ENCODE results near the gene CAP2.

CAP2 gene

DNA sequence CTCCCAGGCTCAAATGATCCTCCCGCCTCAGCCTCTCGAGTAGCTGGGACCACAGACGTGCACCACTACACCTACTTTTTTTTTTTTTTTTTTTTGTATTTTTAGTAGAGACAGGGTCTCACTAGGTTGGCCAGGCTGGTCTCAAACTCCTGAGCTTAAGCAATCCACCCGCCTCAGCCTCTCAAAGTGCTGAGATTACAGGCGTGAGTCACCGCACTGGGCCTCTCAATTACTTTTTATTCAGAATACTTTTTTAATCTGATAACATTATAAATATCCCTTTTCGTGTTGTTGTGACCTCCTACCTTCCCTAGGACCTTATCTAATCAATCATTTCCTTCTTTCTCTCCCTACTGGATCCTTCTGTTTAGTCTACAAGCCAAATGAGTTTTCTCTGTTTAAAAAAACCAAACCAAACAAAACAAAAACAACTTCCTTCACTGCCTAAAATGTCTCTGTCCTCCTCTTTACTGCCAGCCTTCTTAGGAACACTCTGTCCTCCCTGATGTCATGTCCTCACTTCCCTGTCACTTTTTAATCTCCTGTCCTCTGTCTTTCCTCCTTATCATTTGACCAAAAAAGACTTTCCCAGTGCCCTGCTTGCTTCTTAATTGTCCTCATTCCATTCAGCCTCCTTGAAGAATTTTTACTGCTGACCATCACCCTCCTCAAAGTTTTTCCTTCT, 85.0 kb downstream of the CAP2 start:
- DNase-seq, result no peak

DNA sequence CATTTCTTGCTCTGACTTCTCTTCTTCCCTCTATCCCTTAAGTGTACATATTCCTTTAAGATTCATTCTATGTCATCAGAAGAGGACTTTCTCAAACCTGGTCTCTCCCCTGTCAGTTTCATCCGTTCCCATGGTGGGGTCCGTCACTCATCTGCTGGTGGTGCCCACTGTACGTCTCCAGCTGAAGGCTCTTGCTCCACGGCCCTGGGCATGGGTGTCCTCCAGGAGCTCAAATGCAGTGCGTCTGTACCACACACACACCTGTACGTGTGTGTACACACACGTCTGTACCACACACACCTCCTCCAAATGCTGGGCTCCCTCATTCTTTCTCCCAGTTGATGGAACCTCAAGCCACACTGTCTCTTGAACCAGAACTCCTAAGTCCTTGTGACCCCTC, 85.6 kb downstream of the CAP2 start:
- no peak for DNase-seq

DNA sequence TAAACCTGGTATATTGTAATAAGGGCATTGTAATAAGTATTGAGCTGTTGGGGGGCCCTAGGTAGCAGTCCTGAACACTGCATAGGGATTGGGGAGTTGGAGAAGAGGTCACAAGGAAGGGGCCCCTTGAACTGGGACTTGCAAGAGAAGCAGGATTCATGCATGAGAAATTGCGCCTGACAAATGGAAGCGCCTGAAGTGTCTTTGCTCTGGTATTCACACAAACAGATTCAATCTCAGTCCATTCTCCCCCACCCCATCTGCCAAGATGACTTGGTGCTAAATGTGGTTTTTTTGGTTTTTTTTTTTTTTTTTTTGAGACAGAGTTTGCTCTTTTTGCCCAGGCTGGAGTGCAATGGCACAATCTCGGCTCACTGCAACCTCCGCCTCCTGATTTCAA, 87.1 kb downstream of the CAP2 start:
- no peak for DNase-seq

DNA sequence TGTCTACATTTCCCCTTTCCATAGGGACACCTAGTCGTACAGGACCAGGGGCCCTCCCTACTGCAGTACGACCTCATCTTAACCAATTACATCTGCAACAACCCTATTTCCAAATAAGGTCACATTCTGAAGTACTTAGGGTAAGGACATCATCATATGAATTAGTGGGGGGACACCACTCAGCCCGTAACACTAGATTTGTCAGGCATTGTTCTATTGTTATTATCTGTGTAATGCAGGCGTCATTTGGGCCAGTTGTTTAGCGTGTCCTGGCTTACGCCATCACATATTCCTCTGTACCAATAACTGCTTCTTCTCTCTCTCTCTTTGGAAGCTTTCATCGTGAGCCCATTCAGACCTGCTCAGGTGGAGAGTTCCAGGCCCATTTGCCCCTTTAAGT, 89.3 kb downstream of the CAP2 start:
- DNase-seq, result no peak

DNA sequence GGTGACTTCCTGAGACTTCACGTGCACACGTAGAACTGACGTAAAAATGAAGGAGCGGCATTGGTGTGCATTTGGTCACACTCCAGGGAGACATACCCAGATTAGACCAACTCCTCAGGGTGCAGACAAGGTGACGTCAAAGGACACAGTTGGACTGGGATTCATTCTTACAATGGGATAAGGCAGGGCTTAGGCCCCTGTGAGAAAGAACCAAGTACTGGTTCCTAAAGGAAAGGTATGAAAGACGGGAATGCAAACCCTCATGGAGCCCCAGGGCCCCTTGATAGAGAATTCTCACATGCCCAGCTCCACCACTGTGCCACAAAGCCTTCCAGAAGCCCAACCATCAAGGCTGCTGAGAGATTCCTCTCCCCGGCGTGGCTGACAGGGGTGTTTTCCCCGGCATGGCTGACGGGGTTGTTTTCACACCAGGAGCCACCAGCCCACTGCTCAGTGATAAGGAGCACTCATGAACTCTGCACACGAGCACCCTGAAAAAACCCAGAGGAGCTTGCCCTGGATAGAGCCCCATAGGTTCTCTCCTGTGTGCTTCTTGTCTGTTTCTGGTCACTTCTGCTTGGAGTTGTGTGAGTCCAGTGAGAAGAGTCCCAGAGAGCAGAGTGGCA, 90.1 kb downstream of the CAP2 start:
- no peak for DNase-seq

DNA sequence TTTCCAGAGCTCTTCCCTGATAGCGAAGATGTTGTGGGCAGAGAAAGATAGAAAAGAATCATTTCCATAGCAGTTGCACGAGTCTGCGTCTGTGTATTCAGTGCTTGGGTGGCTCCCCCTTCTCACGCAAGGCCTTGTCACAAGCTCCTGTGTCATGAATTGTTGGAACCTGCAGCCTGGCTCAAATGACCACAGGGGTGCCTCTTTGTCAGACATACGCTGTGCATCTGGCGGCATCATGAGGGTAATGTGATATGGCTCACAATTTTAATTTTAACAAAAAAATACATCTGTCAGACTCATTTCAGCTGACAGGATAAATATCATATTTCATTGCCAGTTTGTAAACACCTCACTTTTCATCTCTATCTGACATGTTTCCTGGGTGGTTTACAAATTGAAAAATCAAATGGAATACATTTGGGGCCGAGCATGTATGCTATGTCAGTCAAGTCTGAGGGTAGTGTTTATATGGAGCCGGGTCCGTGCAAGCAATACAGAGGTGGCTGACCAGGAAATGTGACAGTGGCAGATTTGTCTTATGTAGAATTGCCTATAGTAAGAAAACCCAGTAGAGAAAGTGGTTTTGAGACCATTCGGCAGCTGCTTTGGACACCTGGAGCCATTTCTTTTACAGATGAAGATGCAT, 90.9 kb downstream of the CAP2 start:
- no peak for DNase-seq

DNA sequence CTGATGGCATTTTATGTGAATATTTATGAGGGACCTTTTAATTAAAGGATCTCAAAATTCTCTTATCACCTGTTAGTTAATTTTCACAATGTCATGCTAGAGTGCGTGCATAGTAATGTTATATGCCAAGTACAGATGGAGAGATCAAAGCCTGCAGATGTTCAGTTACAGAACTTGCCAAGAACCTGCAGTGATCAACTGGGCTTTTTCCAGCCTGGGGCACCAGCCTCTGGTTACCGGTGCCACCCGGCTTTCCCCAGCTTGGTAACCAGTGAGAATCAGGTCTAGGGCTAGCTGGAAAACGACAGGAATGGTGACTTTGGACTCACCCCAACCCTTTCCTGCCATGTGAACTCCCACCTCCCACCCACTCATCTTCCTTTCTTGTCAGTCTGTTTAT, 91.8 kb downstream of the CAP2 start:
- no peak for DNase-seq

DNA sequence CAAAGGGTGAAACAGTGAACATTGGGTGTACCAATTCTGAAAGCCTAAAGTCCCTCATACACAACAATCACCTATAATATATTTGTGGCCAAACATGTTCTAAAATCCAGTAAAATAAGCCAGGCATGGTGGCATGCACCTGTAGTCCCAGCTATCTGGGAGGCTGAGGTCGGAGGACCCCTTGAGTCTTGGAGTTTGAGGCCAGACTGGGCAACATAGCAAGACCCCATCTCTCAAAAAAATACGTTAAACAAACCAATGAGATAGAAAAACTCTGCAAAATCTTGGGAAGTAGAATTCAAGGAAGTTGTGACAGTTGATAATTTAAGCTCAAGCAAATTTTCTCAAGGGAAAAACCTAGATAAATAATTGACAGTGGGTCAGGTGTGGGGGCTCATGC, 92.6 kb downstream of the CAP2 start:
- no peak for DNase-seq

DNA sequence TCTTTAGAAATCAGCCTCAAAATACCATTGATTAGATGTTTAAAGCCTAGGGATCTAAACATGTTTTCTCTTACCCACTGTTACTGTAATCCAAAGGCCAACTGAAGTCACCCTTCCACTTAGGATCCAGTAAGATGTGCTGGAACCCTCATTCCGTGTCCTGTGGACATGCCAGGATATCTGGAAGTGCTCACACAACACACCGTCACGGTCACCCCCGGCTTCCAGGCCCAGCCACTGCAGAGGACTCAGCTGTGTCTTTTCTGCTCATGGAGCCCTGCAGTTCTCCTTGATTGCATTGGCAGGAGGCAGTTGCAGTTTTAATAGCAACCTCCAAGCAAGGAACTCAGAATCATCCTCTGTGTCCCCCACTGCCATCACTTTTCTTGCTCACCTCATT, 93.3 kb downstream of the CAP2 start:
- no peak for DNase-seq

DNA sequence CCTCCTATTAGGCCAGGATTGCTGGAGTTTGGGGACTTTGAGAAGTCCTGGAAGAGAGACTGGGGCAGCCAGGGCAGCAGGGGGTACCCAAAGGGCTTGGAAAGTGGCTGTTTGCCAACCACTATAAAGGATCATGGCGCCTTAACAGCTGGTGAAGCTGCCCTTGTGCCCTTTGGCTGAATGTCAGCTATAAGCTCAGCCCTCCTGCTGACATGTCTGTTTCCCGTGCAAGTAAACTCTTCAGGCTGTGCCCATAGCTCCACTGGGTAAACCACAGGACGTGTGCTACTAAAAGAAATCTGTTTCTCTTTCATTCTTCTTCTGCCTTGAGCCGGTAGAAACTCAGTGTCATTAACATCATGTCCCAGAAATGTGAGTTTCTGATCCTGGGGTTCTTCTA, 97.3 kb downstream of the CAP2 start:
- DNase-seq, result no peak

DNA sequence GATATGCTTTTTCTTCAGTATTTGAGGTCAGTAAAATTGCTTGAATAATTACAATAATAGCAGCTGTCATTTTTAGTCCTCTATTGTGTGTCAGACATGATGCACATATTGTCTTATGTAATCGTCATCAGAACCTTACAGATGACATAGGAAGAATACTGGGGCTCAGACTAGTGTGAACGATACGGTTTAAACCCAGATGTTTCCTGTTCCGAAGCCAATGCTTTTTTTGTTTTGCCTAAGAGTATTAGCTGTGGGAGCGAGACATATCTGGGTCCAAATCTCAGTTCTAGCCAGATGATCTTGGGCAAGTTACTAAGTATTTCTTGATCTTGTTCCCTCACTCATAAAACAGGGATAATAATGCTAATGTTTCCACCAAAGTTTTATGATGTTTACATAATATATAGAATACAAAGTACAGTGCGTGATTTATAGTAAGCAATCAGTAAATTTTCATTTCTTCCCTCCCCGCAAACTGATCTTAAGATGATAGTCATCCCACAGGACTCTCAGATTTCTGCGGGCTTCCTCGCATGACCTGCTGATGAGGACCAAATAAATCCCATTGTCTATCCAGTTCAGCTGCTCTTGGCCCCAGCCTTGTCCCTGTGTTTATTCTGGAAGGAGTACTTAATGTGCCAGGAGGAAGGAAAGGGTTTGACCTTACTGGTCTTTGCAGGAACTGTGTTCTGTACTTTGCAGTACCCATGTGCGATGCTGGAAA, 98.2 kb downstream of the CAP2 start:
- DNase-seq, result no peak

DNA sequence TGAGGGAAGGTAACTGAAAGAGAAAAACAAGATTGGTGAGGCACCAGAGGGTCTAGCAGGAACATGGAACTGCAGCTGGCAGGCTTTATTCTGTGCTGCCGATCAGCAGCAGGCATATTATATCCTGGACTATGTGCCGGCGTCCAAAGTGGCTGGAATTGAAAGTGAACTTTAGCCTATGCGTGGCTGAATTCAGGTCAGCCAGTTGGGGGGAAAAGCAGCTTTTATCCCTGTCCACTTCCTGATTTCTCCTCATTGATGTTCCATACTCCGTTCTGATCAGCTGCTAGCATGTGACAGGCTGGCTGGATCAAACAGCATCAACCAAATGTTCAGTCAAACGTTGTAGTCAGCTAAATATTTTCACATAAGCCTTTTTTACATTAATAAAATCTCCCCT, 99.0 kb downstream of the CAP2 start:
- DNase-seq, result no peak

DNA sequence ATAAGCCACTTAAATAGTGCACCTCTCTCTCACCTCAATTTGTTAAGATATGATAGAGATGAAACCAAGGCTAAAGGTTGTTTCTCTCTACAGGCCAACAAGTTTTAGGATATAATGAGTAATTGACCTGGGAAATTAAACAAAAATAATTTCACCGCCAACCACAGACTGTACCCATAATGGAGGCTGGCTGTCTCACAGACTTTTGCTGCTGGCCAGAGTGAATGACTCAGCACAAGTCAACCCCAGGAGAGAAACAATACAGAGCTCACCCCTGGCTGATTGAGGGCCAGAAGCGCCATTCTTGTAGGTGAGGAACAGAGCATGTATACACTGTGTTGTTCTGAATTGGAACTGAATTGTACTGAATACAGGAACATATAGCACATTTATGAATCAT, 99.9 kb downstream of the CAP2 start:
- no peak for DNase-seq

DNA sequence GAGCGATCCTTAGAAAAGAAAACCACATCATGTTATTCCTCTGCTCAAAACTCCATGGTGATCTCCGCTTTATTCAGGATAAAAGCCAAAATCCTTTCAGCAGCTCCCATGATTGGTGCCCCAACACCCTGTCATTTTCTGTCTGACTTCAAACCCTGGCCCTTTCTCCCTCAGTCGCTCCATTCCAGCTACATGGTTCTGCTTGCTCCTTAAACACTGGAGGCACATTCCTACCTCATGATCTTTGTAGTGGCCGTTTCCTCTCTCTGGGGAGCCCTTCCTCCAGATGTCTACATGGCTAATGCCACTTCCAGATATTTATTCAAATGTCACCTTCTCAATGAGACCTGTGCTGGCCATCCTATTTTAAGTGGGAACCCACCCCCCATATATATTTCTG, 100.8 kb downstream of the CAP2 start:
- no peak for DNase-seq

DNA sequence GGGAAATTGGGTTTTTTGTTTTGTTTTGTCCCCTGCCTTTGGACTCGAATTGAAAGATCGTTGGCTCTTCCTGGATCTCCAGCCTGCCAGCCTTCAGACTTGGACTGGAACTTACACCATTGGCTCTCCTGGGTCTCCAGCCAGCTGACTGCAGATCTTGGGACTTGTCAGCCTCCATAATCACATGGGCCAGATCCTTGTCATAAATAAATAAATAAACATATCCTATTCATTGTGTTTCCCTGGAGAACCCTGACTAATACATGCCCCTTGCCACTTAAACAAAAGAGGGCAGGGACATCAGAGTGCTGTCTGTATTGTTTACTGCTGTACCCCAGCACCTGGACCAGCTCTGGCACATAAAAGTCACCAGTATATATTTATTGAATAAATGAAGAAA, 101.5 kb downstream of the CAP2 start:
- DNase-seq, result no peak

DNA sequence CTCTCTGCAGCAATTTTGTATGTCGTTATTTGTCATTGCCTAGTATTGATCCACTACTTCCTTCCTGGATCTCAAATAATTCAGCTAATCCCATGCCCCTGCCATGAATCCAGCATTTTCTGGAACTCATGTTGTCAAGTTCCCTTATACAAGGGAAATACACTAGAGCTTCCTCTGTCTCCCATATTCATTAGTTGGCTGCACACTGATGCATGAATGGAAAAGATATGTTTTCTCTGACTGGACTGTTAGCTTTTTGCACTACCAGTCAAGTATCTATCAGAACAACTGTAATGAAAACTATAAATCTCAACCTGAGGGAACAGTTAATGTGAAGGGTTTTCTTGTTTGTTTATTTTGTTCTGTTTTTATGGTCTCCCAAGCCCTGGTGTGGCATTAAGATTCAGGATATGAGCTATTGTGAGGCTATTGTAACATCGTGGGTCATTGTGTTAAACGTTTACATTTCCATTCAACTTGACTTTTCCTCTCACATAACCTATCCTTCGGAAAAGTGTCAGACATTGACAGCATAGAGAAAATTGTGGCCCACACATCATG, 104.2 kb downstream of the CAP2 start:
- DNase-seq, result no peak

DNA sequence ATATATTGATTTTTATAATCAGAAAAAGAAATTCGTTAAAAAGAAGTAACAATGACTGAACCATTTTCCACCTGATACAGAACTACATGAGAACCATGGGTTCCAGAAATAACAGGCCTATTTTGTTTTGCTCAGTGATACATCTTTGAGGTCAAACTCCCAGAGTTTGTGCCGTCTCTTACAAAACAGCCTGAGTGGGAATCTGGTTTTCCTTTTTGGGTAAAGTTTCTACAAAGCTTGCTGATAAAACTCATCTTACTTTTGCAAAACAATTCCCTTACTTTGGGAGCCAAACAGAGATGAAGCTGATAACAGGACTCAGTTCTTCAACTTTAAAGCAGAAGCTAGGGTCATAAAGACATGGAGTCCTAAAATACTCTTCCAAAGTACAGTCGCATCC, 108.0 kb downstream of the CAP2 start:
- no peak for DNase-seq

DNA sequence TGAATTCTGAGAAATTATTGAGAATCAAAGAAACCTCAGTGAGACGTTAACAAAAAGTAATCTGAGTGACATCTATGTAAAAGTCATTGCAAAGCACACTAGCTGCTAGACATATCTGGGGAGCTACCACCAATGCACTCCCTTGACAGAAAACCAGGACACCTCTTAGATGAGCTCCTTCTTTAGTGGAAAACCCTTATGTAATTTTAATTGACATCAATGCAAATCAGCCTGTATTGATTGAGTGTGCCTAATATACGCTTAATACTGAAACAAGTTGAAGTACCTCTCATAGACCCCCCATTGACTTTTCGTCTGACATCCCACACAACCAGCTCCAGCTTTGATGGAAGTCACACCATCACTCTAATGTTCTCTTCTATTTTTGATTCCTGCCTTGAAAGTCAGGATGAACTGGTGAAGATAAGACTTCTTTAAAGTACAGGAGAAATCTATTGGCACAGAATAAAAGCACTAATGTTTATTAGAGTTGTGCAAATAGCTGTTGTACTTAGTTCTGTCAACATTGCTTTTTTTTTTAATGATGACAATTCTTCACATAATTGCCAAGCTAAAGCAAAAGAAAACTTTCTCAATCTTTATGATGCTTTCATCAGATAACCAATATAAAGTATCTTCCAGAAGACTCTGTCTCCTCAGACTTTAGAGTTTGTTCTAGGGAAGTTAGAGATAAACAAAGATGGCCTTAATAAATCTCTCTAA, 108.7 kb downstream of the CAP2 start:
- no peak for DNase-seq

DNA sequence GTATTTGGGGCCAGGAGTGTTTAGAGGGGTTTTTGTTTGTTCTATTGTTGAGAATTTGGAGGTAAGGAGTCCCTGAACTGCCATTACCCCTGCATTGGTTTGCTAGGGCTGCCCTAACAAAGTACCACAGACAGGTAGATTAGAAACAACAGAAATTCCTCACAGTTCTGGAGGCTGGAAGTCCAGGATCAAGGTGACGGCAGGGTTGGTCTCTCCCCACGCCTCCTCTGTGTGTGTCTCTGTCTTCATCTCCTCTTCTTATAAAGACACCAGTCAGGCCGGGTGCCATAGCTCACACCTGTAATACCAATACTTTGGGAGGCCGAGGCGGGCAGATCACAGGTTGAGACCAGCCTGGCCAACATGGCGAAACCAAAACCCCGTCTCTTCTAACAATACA, 109.7 kb downstream of the CAP2 start:
- DNase-seq, result no peak

DNA sequence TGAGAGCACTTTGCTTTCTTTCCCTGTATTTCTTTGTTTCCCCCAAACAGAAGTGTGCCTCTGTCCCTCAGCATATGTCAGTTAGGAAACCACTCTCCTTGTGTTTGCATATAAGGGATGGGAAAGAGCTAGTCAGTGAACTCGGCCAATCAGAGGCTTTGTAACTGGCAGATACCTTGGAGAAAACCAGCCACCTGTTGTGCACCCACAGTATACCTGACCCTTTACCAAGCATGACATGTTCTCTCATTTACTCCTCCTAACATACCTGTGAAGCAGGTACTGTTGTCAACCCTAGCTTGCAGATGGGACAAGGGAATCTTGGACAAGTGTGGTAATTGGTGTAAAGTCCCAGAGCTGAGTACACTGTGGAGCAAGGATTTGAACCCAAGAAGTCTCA, 110.6 kb downstream of the CAP2 start:
- DNase-seq, result no peak

DNA sequence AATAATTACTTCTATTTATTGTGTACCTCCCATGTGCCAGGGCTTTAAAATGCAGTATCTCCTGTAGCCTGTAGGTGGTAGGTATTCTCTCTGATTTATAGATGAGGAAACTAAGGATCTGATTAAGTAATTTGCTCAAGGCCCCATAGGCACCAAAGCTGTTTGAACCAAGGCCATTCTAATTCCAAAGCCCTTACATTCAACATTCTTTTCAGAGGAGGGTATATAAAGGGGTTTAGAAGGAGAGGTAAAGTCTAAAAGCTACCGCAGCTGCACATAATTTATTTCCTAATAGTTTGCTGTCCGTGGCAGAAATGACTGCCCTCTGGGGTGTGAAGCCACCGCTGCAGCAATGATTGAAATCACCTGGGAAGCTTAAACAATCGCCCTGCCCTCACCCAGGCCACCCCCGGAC, 111.7 kb downstream of the CAP2 start:
- no peak for DNase-seq

DNA sequence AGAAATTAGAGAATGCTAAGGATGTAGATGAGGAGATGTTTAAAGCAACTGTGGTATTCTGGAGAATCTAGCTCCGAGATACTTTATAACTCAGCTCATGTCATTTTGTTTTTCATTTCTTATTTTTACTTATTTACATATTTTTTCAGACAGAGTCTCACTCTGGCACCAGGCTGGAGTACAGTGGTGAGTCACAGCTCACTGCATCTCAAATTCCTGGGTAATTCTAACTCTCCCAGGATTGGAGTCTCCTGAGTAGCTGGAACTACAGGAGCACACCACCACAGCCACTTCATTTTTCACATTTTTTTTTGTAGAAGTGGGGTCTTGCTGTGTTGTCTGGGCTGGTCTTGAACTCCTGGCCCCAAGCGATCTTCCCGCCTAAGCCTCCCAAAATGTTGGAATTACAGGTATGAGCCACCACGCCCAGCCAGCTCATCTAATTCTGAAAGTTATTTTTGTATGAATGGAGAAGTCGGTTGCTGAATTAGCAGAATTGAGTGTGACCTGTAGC, 112.4 kb downstream of the CAP2 start:
- DNase-seq, result no peak

DNA sequence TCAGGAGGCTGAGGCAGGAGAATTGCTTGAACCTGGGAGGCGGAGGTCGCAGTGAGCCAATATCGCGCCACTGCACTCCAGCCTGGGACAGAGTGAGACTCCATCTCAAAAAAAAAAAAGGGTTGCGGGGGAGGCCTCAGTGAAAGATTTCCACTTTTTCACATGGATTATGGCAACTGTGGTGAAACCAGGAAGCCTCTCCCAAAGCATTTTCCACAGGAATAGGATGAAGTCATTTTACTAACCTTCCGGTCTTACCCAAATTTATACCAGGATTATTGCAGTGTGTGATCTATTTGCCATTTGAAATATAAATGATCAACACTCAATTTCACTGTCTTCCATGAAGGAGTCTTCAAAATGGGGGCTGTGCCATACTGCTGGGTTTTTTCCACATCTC, 113.1 kb downstream of the CAP2 start:
- no peak for DNase-seq
